GM23248 (cell line): ENCODE measurements around the gene DPYD. TPM values are rescaled to one million over a fixed set of nuclear protein-coding genes. Genes with fewer than 3 reads are reported as not detected.

Source experiments
- DNase-seq: peaks from one replicate; pipeline ENCODE4 v3.0.0-alpha.2; 2015
- H2AFZ ChIP-seq: fragments of 200-600 bp; sonication (generic); 2 replicates; pipeline ENCODE4 v1.6.1; 2016; ENCODE audit warnings: antibody characterized with exemption
- H3F3A ChIP-seq: fragments of 200-600 bp; sonication (generic); 2 replicates; pipeline ENCODE4 v1.6.1; 2016; ENCODE audit warnings: mild to moderate bottlenecking, antibody characterized with exemption, mixed run types; ENCODE audit not compliant: insufficient read depth
- H3K27ac ChIP-seq: fragments of 200-600 bp; sonication (generic); 2 replicates; pipeline ENCODE4 v1.5.1; 2016; ENCODE audit warnings: mild to moderate bottlenecking
- H3K27me3 ChIP-seq: fragments of 200-600 bp; sonication (generic); replicated peaks from 2 replicates; pipeline ENCODE4 v1.6.1; 2016; ENCODE audit warnings: mild to moderate bottlenecking; ENCODE audit not compliant: insufficient read depth
- H3K36me3 ChIP-seq: fragments of 200-600 bp; sonication (generic); 2 replicates; pipeline ENCODE4 v1.6.1; 2016; ENCODE audit warnings: low read depth, mild to moderate bottlenecking
- H3K4me1 ChIP-seq: fragments of 200-600 bp; sonication (generic); 2 replicates; pipeline ENCODE4 v1.6.1; 2016; ENCODE audit warnings: mild to moderate bottlenecking; ENCODE audit not compliant: insufficient read depth
- H3K4me2 ChIP-seq: fragments of 200-600 bp; sonication (generic); one replicate; pipeline ENCODE4 v1.6.1; 2016; ENCODE audit warnings: mild to moderate bottlenecking; ENCODE audit not compliant: unreplicated experiment
- H3K4me3 ChIP-seq: fragments of 200-600 bp; sonication (generic); 2 replicates; pipeline ENCODE4 v1.5.1; 2016; ENCODE audit warnings: mild to moderate bottlenecking
- H3K79me2 ChIP-seq: fragments of 200-600 bp; sonication (generic); 2 replicates; pipeline ENCODE4 v1.6.1; 2016; ENCODE audit warnings: mild to moderate bottlenecking; ENCODE audit not compliant: insufficient read depth
- H3K9ac ChIP-seq: fragments of 200-600 bp; sonication (generic); 2 replicates; pipeline ENCODE4 v1.6.1; 2016; ENCODE audit warnings: mild to moderate bottlenecking
- H3K9me2 ChIP-seq: fragments of 200-600 bp; sonication (generic); 2 replicates; pipeline ENCODE4 v1.6.1; 2016; ENCODE audit warnings: mixed run types, mild to moderate bottlenecking, moderate library complexity; ENCODE audit not compliant: insufficient read depth
- H3K9me3 ChIP-seq: fragments of 200-600 bp; sonication (generic); one replicate; pipeline ENCODE4 v1.6.1; 2017; ENCODE audit warnings: low read depth
- H4K20me1 ChIP-seq: fragments of 200-600 bp; sonication (generic); 2 replicates; pipeline ENCODE4 v1.6.0; 2016; ENCODE audit not compliant: insufficient read depth
- EZH2 ChIP-seq: fragments of 200-600 bp; sonication (generic); IDR thresholded peaks from 2 replicates; pipeline ENCODE4 v1.6.1; 2018; ENCODE audit warnings: antibody characterized with exemption, mild to moderate bottlenecking; ENCODE audit not compliant: insufficient read depth, poor library complexity, severe bottlenecking
- EZH2phosphoT487 ChIP-seq: fragments of 200-600 bp; sonication (generic); IDR thresholded peaks from 2 replicates; pipeline ENCODE4 v1.6.1; 2018; ENCODE audit warnings: antibody characterized with exemption, moderate library complexity, mild to moderate bottlenecking, low read depth; ENCODE audit not compliant: insufficient read depth
- WGBS, 2 experiments: methylation state at CpG; one replicate each; pipeline ENCODE4 v1.1.6; 2015 to 2017; ENCODE audit warnings: low lambda C conversion rate in 2 of 2, low coverage in 1 of 2; ENCODE audit errors: missing lambda C conversion rate in 2 of 2; 5-methylcytosine and 5-hydroxymethylcytosine counted together
- in situ Hi-C: fragments of 300-500 bp; cut with MboI; formaldehyde crosslinking; loops from 2 replicates; pipeline ENCODE4 v1.15.0; 2020
- polyA plus RNA-seq: library from polyadenylated mRNA; unstranded; fragments of >200 nt; fragmentation: Nextera tagmentation; extraction: Ambion mirVana; gene quantifications from 2 replicates; pipeline ENCODE4 v1.2.1, GENCODE V29; 2016
- total RNA-seq: library from RNA; depleted of rRNA; stranded (reverse); fragments of >200 nt; shearing (Covaris generic); gene quantifications from 2 replicates; pipeline ENCODE4 v1.2.3, GENCODE V29; 2014

DPYD gene
- total and polyA plus RNA-seq, 2 experiments from 2014 or later, result 38.4 to 70.7 TPM

DNA sequence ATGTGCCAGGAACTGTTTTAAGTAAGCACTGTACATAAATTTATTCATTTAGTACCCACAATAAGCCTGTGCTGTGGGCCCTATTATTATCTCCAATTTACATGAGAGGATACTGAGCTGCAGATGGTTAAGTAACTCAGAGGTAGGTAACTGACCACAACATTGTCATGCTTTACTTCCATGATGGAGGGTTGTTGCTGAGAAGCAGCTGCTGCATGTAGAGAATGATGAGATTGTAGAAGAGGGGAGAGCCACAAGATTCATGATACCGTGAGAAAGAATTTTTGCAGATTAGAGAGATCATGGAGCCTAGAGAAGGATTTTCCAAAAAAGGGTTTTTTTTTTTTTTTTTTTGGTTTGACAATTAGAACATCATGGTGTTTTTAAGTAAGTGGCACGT, 886.2 kb downstream of the DPYD start:
- 35 to 38% methylated on average over 2 of the region's 2 CpGs for WGBS, 2 experiments
- H4K20me1 ChIP-seq, result no peaks in the 10 kb centered on the region
- no peaks in the 10 kb centered on the region for H3K79me2 ChIP-seq
- H3F3A ChIP-seq, result 0 out of 2 replicates have a peak, but pooled peaks cover 5% of the 10 kb centered on the region
- no peak for TF ChIP-seq EZH2
- TF ChIP-seq EZH2phosphoT487, result no peak
- H3K4me1 ChIP-seq, result no peaks in the 10 kb centered on the region
- no peaks in the 10 kb centered on the region for H3K9me2 ChIP-seq
- no peak overlapping the region for H2AFZ ChIP-seq
- H3K9ac ChIP-seq, result no peak overlapping the region
- no peaks in the 10 kb centered on the region for H3K9me3 ChIP-seq
- in situ Hi-C loops, result no loop called here
- H3K4me2 ChIP-seq, result no peak overlapping the region
- no peaks in the 10 kb centered on the region for H3K36me3 ChIP-seq
- H3K27ac ChIP-seq, result no peak overlapping the region
- no peaks in the 10 kb centered on the region for H3K27me3 ChIP-seq
- DNase-seq, result no peak
- no peak overlapping the region for H3K4me3 ChIP-seq

DNA sequence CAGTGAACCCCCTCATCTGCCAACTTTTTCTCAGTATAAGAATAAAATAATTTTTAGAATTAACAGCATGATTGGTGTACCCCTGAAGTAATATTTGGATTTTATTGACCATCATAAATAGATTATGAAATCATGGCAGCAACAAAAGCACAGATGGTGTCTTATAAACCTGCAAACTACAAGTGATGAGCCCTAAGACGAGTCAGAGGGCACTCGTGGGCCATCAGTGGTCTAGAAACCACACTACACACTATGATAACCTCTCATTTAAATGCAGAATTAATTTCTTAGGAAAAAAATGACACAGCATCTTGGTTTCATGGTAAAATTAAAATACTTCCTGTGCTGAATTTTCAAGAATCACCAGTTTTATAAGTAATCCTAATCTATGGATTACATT, 886.9 kb downstream of the DPYD start:
- H3K27ac ChIP-seq, result no peak overlapping the region
- TF ChIP-seq EZH2 (no peak), EZH2phosphoT487 (no peak)
- H3K27me3 ChIP-seq, result no peaks in the 10 kb centered on the region
- in situ Hi-C loops, result no loop called here
- H3F3A ChIP-seq, result 0 out of 2 replicates have a peak, but pooled peaks cover 5% of the 10 kb centered on the region
- no peaks in the 10 kb centered on the region for H3K4me1 ChIP-seq
- H3K9me2 ChIP-seq, result no peaks in the 10 kb centered on the region
- WGBS, 2 experiments, result 24 to 42% methylated on average over 2 of the region's 2 CpGs
- no peak overlapping the region for H3K4me3 ChIP-seq
- H3K4me2 ChIP-seq, result no peak overlapping the region
- H3K9me3 ChIP-seq, result no peaks in the 10 kb centered on the region
- H4K20me1 ChIP-seq, result no peaks in the 10 kb centered on the region
- H2AFZ ChIP-seq, result no peak overlapping the region
- H3K79me2 ChIP-seq, result no peaks in the 10 kb centered on the region
- no peaks in the 10 kb centered on the region for H3K36me3 ChIP-seq
- no peak for DNase-seq
- no peak overlapping the region for H3K9ac ChIP-seq
